Gastroesophageal sphincter (tissue), 3 donors: ENCODE measurements around the gene GPD1L.

Experiments
- EP300 ChIP-seq: sonication (generic); formaldehyde crosslinking; IDR thresholded peaks from one replicate; pipeline ENCODE4 v1.6.1; 2017; ENCODE audit warnings: antibody characterized with exemption, mild to moderate bottlenecking
- POLR2AphosphoS5 ChIP-seq: sonication (generic); formaldehyde crosslinking; IDR thresholded peaks from one replicate; pipeline ENCODE4 v1.6.1; 2017; ENCODE audit warnings: antibody characterized with exemption
- TF ChIP-seq, protein P1 (sequence below), 4 experiments: fragments of 200-600 bp in 2 of 4; fragments of 450-650 bp in 2 of 4; sonication (generic) in 1 of 4; IDR thresholded peaks; one replicate each; pipeline ENCODE4 v1.5.1; 2017 to 2019; ENCODE audit warnings: antibody characterized with exemption in 4 of 4, mild to moderate bottlenecking in 2 of 4, moderate library complexity in 2 of 4

DNA sequence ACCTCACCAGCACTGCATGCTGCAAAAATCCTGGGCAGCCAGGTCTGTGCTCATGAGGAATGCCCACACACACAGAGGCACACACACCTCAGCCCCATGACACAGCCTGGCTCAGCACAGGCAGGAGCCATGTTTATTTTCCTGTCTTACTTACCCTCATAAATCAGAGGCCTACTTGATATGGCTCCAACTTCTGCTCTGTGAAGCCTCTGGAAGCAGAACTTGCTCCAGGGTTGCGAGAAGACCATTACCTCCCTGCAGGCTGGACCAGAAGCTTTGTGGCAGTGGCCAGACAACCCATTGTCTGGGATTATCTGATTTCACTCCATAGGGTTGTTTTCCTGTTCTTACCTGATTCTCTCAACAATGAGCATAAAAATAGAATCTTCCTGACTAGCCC lies 88.2 kb downstream of the GPD1L start:
- no peak for TF ChIP-seq EP300
- TF ChIP-seq, protein P1, sequence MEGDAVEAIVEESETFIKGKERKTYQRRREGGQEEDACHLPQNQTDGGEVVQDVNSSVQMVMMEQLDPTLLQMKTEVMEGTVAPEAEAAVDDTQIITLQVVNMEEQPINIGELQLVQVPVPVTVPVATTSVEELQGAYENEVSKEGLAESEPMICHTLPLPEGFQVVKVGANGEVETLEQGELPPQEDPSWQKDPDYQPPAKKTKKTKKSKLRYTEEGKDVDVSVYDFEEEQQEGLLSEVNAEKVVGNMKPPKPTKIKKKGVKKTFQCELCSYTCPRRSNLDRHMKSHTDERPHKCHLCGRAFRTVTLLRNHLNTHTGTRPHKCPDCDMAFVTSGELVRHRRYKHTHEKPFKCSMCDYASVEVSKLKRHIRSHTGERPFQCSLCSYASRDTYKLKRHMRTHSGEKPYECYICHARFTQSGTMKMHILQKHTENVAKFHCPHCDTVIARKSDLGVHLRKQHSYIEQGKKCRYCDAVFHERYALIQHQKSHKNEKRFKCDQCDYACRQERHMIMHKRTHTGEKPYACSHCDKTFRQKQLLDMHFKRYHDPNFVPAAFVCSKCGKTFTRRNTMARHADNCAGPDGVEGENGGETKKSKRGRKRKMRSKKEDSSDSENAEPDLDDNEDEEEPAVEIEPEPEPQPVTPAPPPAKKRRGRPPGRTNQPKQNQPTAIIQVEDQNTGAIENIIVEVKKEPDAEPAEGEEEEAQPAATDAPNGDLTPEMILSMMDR (IDR thresholded peaks at IDR 0.05): no peak
- TF ChIP-seq POLR2AphosphoS5: no peak
